HG02571 (cell line): ENCODE data around the gene RABGGTA.

Experiments
- ATAC-seq: cut with Tn5 transposase; IDR thresholded peaks from one replicate; pipeline ENCODE4 v1.9.1; 2021; ENCODE audit warnings: mild to moderate bottlenecking, moderate library complexity; ENCODE audit not compliant: unreplicated experiment

Gene RABGGTA

DNA sequence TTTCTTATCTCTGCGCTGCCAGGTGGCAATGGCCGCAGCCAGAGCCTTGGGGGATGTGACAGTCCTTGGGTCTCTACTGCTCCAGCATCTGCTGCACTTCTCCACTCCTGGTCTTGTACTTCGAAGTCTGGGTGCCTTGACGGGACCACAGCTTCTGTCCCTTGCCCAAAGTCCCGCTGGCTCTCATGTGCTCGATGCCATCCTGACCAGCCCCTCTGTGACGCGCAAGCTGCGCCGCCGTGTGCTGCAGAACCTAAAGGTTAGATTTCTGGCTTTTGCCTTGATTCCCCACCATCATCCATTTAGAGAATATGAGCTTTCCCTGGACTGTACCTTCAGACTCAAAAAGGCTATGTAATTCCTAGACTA is 32.6 kb upstream of the RABGGTA start:
- no peak for ATAC-seq

DNA sequence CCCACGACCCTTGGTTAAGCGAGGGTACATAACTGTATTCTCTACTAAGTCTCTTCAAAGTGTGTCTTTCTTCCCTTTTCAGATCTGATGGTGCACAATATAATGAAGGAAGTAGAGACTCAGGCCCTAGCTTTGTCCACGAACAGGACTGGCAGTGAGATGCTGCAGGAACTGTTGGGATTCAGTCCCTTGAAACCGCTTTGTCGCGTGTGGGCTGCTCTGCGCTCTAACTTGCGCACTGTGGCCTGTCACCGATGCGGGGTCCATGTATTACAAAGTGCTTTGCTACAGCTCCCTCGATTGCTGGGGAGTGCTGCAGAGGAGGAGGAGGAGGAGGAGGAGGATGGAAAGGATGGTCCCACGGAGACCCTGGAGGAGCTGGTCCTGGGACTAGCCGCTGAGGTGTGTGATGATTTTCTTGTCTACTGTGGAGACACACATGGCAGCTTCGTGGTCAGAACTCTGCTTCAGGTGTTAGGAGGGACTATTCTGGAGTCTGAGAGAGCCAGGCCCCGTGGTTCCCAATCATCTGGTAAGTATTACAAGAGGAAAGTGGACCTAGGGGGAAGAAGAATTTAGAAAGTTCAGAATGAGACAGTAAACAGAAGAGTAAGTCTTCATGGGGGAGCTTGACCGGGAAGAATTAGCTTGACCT is 29.1 kb upstream of the RABGGTA start:
- ATAC-seq, result no peak

DNA sequence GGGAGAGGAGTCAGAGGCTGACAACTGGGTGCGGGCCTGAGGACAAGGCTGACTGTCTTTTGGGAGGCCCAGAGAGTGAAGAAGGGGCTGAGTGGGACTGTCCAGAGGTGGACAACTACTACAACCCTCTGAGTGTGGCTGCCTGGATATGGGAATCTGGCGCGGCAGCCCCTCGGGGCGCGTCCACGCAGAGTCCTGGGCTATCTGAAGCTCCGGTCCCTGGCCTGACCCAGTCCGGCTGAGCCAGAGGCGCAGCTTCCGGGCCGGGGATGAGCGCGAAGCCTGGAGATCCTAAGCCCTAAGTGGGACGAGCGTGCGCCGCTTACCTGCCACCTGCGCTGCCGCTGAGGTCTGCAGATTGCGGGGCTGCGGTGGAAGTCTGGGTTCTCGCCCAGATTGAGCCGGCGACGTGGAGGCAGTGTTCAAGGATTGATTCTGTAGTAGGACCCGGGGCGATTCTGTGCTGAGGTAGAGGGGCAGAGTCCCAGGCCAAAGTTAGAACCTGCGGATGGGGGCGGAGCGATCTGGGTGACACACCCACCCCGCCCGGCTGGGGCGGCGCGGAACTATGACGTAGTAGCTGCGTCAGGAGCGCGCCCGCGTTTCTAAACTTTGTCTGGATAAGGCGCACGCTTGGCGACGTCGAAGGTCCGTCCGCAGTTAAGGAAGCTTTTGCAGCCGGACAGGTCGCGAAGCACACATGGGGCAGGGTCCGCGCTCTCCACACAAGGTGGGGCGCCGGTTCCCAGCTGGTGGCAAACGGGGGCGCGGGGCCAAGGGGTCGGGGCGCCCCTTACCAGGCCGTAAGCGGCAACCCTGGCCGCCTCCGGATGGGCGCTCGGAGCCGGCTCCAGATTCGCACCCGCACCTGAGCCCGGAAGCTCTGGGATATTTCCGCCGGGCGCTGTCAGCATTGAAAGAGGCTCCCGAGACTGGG is 28.1 kb upstream of the RABGGTA start, which contains the start of the genes DHRS1 and NOP9:
DHRS1 (minus strand) TSS at position 526 of the 937 bp plus-strand sequence. CDS start 674 bp downstream, outside the sequence.
NOP9 (plus strand) TSS at position 596 of the 937 bp plus-strand sequence; CDS start at position 701, 105 bp downstream.
- peak; percentile 59 for ATAC-seq

GRCh38 chr14:24298892-24299254 is 27.5 kb upstream of the RABGGTA start:
- no peak for ATAC-seq

DNA sequence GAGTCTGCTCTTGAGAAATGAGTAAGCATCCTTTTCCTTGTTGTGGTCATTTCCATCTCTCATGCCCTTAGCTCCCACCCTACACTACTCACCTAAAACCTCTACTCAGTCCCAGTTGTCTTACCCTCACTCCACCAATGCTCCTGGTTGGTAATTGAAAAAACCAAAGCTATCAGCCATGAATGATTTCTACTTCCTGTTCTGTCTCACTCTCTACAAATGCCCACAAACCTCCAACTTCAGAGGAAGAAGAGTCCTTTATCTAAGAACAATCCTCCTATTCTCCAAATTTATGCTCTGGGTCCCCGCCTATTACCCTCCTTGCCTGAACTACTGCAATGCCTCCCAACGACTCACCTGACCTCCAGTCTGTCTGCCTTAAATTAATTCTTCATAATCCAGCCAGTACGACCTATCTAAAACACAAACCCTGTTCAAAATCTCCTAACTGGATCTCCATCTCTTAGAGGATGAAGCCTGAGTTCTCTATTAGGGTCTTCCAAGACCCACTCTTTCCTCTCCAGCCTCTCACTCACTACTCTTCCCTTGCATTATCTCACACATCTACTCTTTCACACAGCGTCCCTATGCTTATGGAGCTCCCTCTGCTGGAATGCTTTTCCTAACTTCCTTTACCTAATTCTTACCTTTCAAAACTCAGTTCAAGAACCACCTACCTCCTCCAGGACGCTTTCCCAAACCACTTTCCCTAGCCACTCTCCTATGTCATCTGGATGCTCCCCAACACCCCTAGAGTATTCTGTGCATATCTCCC is 26.0 kb upstream of the RABGGTA start:
- no peak for ATAC-seq

DNA sequence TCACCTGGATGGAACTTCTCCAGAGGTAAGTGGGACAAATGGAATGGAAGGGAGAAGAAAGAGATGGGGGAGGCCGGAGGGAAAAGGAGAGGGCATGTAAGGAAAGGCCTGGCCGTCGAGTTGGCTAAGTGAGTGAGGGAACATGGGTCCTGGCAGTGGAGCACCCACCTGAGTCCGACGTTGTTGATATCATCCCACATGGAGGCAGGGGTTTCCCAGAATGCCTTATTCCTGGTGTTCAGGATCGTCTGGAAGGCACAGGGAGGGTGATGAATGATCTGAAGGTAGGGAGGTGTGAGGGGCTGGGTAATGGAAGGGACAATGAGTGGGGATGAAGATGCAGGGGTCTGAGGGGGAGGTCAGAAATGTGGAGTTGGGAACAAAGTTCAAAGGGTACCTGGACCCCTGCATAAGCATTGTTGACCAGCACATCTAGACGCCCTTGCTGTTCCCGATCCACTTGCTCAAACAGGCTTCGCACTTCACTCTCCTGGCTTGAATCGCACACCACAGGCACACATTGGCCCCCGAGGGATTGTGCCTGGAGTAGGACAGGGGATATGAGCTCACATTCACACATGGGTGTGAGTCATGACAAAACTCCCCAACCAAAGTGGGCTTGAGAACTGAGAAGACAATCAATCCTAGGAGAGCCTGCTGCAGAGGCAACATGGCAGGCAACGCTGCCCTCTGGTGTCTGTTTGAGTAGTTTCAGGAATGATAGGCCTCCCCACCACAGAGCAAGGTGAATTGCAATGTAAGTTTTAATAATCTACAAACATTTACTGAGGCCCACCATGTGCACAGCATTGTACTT is 25.2 kb upstream of the RABGGTA start:
- ATAC-seq, result no peak

DNA sequence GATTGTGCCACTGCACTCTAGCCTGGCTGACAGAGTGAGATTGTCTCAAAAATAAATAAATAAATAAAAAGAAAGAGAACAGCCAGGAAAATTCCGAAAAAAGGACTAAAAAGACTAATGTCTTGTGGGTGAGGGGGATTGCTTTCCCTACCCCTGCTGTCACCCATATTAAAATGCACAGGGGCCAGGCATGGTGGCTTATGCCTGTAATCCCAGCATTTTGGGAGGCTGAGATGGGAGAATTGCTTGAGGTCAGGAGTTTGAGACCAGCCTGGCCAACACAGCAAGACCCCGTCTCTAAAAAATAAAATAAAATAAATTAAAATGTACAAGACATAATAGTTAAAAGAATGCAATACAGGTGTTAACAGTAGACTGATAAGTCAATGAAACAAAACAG is 22.1 kb upstream of the RABGGTA start:
- ATAC-seq, result no peak

DNA sequence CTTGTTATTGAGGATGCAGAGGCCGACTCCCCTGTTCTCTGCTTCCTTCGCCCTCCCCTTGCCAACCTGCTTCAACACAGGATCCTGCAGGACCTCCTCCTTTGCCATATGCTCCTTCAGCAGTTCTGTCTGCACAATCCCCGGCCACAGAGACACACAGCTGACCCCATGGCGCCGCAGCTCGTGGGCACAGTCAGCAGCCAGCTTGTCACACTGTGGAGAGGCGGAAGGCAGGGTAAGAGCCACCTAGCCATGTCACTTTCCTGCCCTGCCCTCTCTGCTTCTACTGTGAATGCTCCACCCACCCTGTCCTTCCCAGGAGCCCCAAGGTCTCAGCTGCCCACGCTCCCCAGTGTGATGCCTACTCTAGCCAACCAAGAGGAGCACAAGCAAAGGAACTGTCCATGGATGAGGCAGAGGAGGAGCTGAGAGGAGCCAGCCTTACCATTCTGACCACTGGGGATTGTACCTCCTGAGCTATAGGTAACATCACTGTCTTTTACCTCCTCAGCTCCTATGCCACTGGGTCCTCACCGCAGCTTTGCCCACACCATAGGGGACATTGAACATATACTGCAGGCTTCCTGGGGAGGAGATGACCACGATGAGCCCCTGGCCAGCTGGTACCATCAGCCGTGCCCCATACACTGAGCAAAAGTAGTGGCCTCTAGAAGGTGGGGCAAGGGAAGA is 20.9 kb upstream of the RABGGTA start:
- ATAC-seq, result no peak

DNA sequence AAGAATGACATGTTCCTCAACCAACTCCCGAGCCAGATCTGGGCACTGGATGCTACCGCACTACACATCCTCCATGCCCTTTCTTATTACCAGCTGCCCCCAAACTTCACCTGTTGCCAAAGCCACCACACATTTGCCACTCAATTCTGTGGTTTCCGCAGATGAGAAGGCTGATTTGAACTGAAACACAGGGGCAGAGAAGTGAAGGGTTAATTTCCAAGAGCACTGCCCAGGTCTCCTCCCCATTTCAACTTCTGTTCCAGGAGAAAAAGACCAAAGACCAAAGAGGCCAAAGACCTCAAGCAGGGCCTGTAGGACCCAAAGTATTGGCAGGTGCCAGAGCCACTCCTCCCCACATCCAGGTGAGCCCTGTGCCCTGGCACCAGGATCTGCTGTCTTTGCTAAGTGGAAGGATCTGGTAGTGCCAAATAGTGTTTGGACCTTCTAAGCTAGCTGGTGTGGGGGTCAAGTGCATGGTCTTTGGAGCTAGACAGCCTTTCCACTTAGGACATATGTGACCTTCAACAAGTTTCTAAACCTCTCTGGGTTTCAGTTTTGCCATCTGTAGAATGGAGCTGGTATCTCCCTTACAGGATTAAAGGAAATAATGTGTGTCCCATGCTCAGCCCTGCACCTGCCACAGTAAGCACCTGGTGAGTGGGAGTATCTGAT is 20.2 kb upstream of the RABGGTA start:
- ATAC-seq, result no peak

DNA sequence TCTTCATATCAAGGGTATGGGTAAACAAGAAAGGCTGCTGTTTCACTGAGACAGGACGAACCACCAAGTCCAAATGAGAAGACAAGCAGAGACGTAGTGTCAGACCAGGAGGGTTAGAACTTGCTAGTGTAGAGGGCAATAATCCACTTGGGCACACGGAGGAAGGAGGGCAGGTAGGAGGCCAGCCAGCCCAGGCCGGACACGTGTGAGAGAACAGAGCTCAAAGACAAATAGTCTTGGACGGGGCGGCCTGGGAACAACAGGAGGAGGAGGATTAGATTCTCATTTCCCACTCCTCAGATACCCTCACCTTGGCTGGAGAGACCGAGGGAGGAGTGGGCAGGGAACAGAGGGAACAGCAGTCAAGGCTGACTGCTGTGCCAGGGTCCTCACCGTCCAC is 19.3 kb upstream of the RABGGTA start:
- no peak for ATAC-seq

DNA sequence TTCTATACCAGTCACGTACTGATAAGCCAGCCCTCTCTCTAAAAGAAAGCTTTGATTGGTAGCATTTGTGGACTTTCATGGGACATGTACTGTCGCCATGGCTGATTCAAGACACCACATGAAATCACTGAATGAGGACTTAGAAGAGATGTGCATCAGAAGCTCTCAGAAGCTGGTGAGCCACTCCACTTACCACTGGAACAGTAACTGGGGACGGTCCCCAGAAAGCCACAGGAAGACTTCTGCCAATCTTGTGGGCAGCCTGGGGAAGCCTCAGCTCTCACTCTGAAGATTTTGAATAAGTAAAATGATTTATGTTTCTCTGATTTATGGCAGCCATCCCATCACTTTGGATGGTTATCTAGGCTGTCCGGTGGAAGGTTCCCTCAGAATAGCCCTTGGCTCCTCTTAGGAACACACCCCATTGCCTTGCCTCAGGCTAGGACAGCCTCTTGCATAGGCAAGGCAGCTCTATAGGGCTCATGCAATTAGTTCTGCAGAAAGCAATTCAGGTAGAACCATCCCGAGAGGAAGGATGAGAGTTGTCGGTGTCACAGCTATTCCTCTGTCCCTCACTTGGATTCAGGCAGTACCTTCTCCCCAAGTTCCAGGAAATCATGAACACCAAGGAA is 18.4 kb upstream of the RABGGTA start:
- ATAC-seq, result peak; percentile 70

GRCh38 chr14:24286996-24287395 is 15.6 kb upstream of the RABGGTA start:
- ATAC-seq, result no peak

- ATAC-seq, result no peak
Observed at GRCh38 chr14:24285351-24285750, 14.0 kb upstream of the RABGGTA start.

DNA sequence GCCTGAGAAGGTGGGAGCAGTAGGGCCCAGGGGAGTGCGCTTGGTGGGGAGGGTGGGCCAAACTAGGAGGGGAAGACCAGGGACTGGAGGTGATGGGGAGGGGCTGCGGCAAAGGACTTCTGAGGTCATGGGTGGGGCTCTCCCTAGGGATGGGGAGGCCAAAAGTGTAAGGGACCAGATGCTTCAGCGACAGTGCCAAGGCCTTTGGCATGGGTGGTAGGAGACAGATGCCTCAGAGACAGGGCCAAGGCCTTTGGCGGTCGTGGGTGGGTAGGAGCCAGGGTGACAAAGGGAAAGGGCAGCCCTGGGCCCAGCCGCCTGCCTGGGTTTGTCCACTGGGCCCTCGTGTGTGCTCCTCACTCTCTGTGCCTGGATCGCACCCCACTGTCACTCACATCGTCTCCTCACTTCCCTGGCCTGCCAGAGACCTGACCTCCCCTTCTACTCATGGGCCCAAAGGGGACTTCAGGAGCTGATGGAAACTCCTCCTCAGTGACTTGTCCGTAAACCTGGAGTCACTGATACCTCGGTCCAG is 13.2 kb upstream of the RABGGTA start:
- ATAC-seq, result no peak

GRCh38 chr14:24283796-24284460 is 12.5 kb upstream of the RABGGTA start:
- ATAC-seq, result no peak

DNA sequence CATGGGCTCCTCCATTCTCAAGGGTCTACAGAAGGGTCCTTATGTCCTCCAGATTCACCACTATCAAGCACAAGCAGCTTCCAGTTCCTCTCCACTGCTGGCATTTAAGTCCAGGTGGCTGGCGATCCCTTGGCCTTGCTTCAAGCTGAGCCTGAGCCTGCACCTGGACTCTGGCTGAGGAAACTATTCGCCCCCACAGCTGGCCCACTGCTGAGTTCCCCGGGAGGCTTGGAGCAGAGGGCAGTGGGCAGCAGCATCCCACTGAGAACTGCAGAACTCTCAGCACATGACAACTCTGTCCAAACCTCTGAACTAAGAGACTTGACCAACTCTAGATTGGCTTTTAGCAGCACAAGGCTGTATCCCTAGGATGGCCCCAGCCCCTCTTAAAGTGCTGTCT is 11.3 kb upstream of the RABGGTA start:
- no peak for ATAC-seq

GRCh38 chr14:24281636-24282035 is 10.2 kb upstream of the RABGGTA start:
- no peak for ATAC-seq

- no peak for ATAC-seq
Observed at GRCh38 chr14:24280797-24281460, 9.5 kb upstream of the RABGGTA start.
